IgD-negative memory B cell (primary cell): Measurements from ENCODE around the gene AFAP1. TPM values are rescaled to one million over a fixed set of nuclear protein-coding genes. Genes with fewer than 3 reads are reported as not detected.

Source experiments
- H3K27ac Mint-ChIP-seq, 3 donors: one replicate each; pipeline ENCODE4 v1.8.0; 2020 to 2022; ENCODE audit warnings: mild to moderate bottlenecking in 3 of 3, mixed read lengths in 3 of 3, moderate library complexity in 1 of 3
- H3K27me3 Mint-ChIP-seq: one replicate; pipeline ENCODE4 v1.8.0; 2021; ENCODE audit warnings: mixed read lengths
- H3K36me3 Mint-ChIP-seq: one replicate; pipeline ENCODE4 v1.8.0; 2020; ENCODE audit warnings: mild to moderate bottlenecking, mixed read lengths
- H3K4me1 Mint-ChIP-seq, 3 donors: one replicate each; pipeline ENCODE4 v1.8.0; 2020 to 2022; ENCODE audit warnings: mixed read lengths in 3 of 3, mild to moderate bottlenecking in 1 of 3
- H3K4me3 Mint-ChIP-seq, 4 donors: one replicate each; pipeline ENCODE4 v1.8.0; 2020 to 2022; ENCODE audit warnings: mild to moderate bottlenecking in 4 of 4, mixed read lengths in 4 of 4, moderate library complexity in 3 of 4
- H3K9me3 Mint-ChIP-seq, 3 donors: one replicate each; pipeline ENCODE4 v1.8.0; 2020 to 2021; ENCODE audit warnings: mixed read lengths in 3 of 3, mild to moderate bottlenecking in 1 of 3
- polyA plus RNA-seq: library from polyadenylated mRNA; unstranded; fragments of 300-500 nt; fragmentation: Illumina TruSeq; gene quantifications from one replicate; pipeline ENCODE4 v1.2.3, GENCODE V29; 2021

AFAP1 gene
- polyA plus RNA-seq, 1 donor from 2014 or later: 0.20 TPM

- Mint-ChIP-seq H3K36me3 (no peaks in the 10 kb centered on the region), H3K27ac (no peak overlapping the region), H3K4me3 (peak overlapping the region in 1 of 4 donors; percentile 54), H3K9me3 (peaks cover 0 to 3% (median 0%) of the 10 kb centered on the region in 3 donors), H3K27me3 (no peaks in the 10 kb centered on the region), H3K4me1 (peaks cover 0 to 5% (median 5%) of the 10 kb centered on the region in 3 donors)
Observed at GRCh38 chr4:7756071-7756470, 183.6 kb downstream of the AFAP1 start.

GRCh38 chr4:7755561-7755960 lies 184.1 kb downstream of the AFAP1 start:
- no peak overlapping the region for H3K27ac Mint-ChIP-seq
- peaks cover 0 to 5% (median 5%) of the 10 kb centered on the region in 3 donors for H3K4me1 Mint-ChIP-seq
- H3K36me3 Mint-ChIP-seq: no peaks in the 10 kb centered on the region
- no peak overlapping the region for H3K4me3 Mint-ChIP-seq
- H3K27me3 Mint-ChIP-seq: no peaks in the 10 kb centered on the region
- H3K9me3 Mint-ChIP-seq: peaks cover 0 to 3% (median 0%) of the 10 kb centered on the region in 3 donors

GRCh38 chr4:7754565-7755262 lies 184.9 kb downstream of the AFAP1 start:
- Mint-ChIP-seq H3K9me3 (peaks cover 0 to 3% (median 0%) of the 10 kb centered on the region in 3 donors), H3K36me3 (no peaks in the 10 kb centered on the region), H3K27me3 (no peaks in the 10 kb centered on the region), H3K4me3 (no peak overlapping the region), H3K27ac (no peak overlapping the region), H3K4me1 (peaks cover 0 to 5% (median 5%) of the 10 kb centered on the region in 3 donors)

GRCh38 chr4:7753931-7754465 lies 185.7 kb downstream of the AFAP1 start:
- peaks cover 0 to 3% (median 0%) of the 10 kb centered on the region in 3 donors for H3K9me3 Mint-ChIP-seq
- no peaks in the 10 kb centered on the region for H3K27me3 Mint-ChIP-seq
- H3K27ac Mint-ChIP-seq: no peak overlapping the region
- no peaks in the 10 kb centered on the region for H3K36me3 Mint-ChIP-seq
- no peak overlapping the region for H3K4me3 Mint-ChIP-seq
- peaks cover 0 to under 1% (median 0%) of the 10 kb centered on the region in 3 donors for H3K4me1 Mint-ChIP-seq

- no peaks in the 10 kb centered on the region for H3K4me1 Mint-ChIP-seq
- no peak overlapping the region for H3K27ac Mint-ChIP-seq
- peaks cover 2% of the 10 kb centered on the region for H3K27me3 Mint-ChIP-seq
- H3K36me3 Mint-ChIP-seq: no peaks in the 10 kb centered on the region
- H3K9me3 Mint-ChIP-seq: peaks cover 0 to 3% (median 0%) of the 10 kb centered on the region in 3 donors
- no peak overlapping the region for H3K4me3 Mint-ChIP-seq
Observed at GRCh38 chr4:7753271-7753670, 186.4 kb downstream of the AFAP1 start.

- H3K4me3 Mint-ChIP-seq: no peak overlapping the region
- no peaks in the 10 kb centered on the region for H3K4me1 Mint-ChIP-seq
- peaks cover 0 to 3% (median 0%) of the 10 kb centered on the region in 3 donors for H3K9me3 Mint-ChIP-seq
- no peak overlapping the region for H3K27ac Mint-ChIP-seq
- H3K27me3 Mint-ChIP-seq: peaks cover 3% of the 10 kb centered on the region
- no peaks in the 10 kb centered on the region for H3K36me3 Mint-ChIP-seq
Observed at GRCh38 chr4:7752649-7753048, 187.0 kb downstream of the AFAP1 start.

- H3K4me1 Mint-ChIP-seq: no peaks in the 10 kb centered on the region
- H3K27me3 Mint-ChIP-seq: peaks cover 5% of the 10 kb centered on the region
- no peak overlapping the region for H3K4me3 Mint-ChIP-seq
- H3K9me3 Mint-ChIP-seq: peaks cover 0 to 3% (median 0%) of the 10 kb centered on the region in 3 donors
- peaks cover 1% of the 10 kb centered on the region for H3K36me3 Mint-ChIP-seq
- H3K27ac Mint-ChIP-seq: no peak overlapping the region
Observed at GRCh38 chr4:7750972-7751371, 188.7 kb downstream of the AFAP1 start.

- Mint-ChIP-seq H3K9me3 (peaks cover 0 to 3% (median 0%) of the 10 kb centered on the region in 3 donors), H3K4me3 (no peak overlapping the region), H3K27ac (no peak overlapping the region), H3K27me3 (peaks cover 6% of the 10 kb centered on the region), H3K4me1 (no peaks in the 10 kb centered on the region), H3K36me3 (peaks cover 1% of the 10 kb centered on the region)
Observed at GRCh38 chr4:7750523-7750922, 189.1 kb downstream of the AFAP1 start.

- H3K9me3 Mint-ChIP-seq: peaks cover 0 to 6% (median 0%) of the 10 kb centered on the region in 3 donors
- no peak overlapping the region for H3K27ac Mint-ChIP-seq
- peaks cover 7% of the 10 kb centered on the region for H3K27me3 Mint-ChIP-seq
- no peak overlapping the region for H3K4me3 Mint-ChIP-seq
- H3K4me1 Mint-ChIP-seq: peaks cover 0 to 2% (median 2%) of the 10 kb centered on the region in 3 donors
- peaks cover 1% of the 10 kb centered on the region for H3K36me3 Mint-ChIP-seq
Observed at GRCh38 chr4:7747566-7747965, 192.1 kb downstream of the AFAP1 start.

- H3K9me3 Mint-ChIP-seq: peaks cover 0 to 6% (median 0%) of the 10 kb centered on the region in 3 donors
- no peak overlapping the region for H3K4me3 Mint-ChIP-seq
- peaks cover 0 to 2% (median 2%) of the 10 kb centered on the region in 3 donors for H3K4me1 Mint-ChIP-seq
- peaks cover 1% of the 10 kb centered on the region for H3K36me3 Mint-ChIP-seq
- peaks cover 7% of the 10 kb centered on the region for H3K27me3 Mint-ChIP-seq
- no peak overlapping the region for H3K27ac Mint-ChIP-seq
Observed at GRCh38 chr4:7747062-7747385, 192.6 kb downstream of the AFAP1 start.

- H3K4me1 Mint-ChIP-seq: peaks cover 0 to 2% (median 2%) of the 10 kb centered on the region in 3 donors
- H3K4me3 Mint-ChIP-seq: no peak overlapping the region
- H3K27ac Mint-ChIP-seq: no peak overlapping the region
- peaks cover 0 to 6% (median 0%) of the 10 kb centered on the region in 3 donors for H3K9me3 Mint-ChIP-seq
- peaks cover 7% of the 10 kb centered on the region for H3K27me3 Mint-ChIP-seq
- peaks cover 1% of the 10 kb centered on the region for H3K36me3 Mint-ChIP-seq
Observed at GRCh38 chr4:7746351-7747061, 193.2 kb downstream of the AFAP1 start.

- H3K4me1 Mint-ChIP-seq: peaks cover 0 to 2% (median 2%) of the 10 kb centered on the region in 3 donors
- no peak overlapping the region for H3K4me3 Mint-ChIP-seq
- peaks cover 0 to 3% (median 0%) of the 10 kb centered on the region in 3 donors for H3K9me3 Mint-ChIP-seq
- H3K27ac Mint-ChIP-seq: no peak overlapping the region
- peaks cover 1% of the 10 kb centered on the region for H3K36me3 Mint-ChIP-seq
- H3K27me3 Mint-ChIP-seq: peaks cover 7% of the 10 kb centered on the region
Observed at GRCh38 chr4:7745301-7745885, 194.3 kb downstream of the AFAP1 start.

GRCh38 chr4:7744142-7744804 lies 195.4 kb downstream of the AFAP1 start:
- H3K36me3 Mint-ChIP-seq: peaks cover 1% of the 10 kb centered on the region
- H3K9me3 Mint-ChIP-seq: peaks cover 0 to 3% (median 0%) of the 10 kb centered on the region in 3 donors
- peaks cover 0 to 2% (median 2%) of the 10 kb centered on the region in 3 donors for H3K4me1 Mint-ChIP-seq
- no peak overlapping the region for H3K27ac Mint-ChIP-seq
- H3K4me3 Mint-ChIP-seq: no peak overlapping the region
- peaks cover 7% of the 10 kb centered on the region for H3K27me3 Mint-ChIP-seq

- peaks cover 4% of the 10 kb centered on the region for H3K27me3 Mint-ChIP-seq
- no peak overlapping the region for H3K4me3 Mint-ChIP-seq
- no peak overlapping the region for H3K27ac Mint-ChIP-seq
- peaks cover 1% of the 10 kb centered on the region for H3K36me3 Mint-ChIP-seq
- H3K4me1 Mint-ChIP-seq: peaks cover 0 to 2% (median 2%) of the 10 kb centered on the region in 3 donors
- peaks cover 0 to 3% (median 0%) of the 10 kb centered on the region in 3 donors for H3K9me3 Mint-ChIP-seq
Observed at GRCh38 chr4:7742807-7743280, 196.8 kb downstream of the AFAP1 start.
